Endodermal cell (in vitro differentiated cells): ENCODE measurements around the gene FRMPD2. TPM values are rescaled to one million over a fixed set of nuclear protein-coding genes. Genes with fewer than 3 reads are reported as not detected.

Source experiments
- DNase-seq: peaks from one replicate; pipeline ENCODE4 v3.0.0-alpha.2; 2017
- H3K27ac ChIP-seq: 2 replicates; pipeline ENCODE4 v1.5.1; 2013; ENCODE audit warnings: mild to moderate bottlenecking, low read depth, low read length, moderate library complexity
- H3K27me3 ChIP-seq: 2 replicates; pipeline ENCODE4 v1.6.1; 2013; ENCODE audit warnings: mild to moderate bottlenecking, low read length, moderate library complexity; ENCODE audit not compliant: insufficient read depth, control insufficient read depth, poor library complexity, severe bottlenecking
- H3K36me3 ChIP-seq: 2 replicates; pipeline ENCODE4 v1.7.0; 2013; ENCODE audit warnings: mild to moderate bottlenecking, low read length, moderate library complexity; ENCODE audit not compliant: control insufficient read depth, insufficient read depth
- H3K4me1 ChIP-seq: one replicate; pipeline ENCODE4 v1.7.0; 2013; ENCODE audit warnings: low read length; ENCODE audit not compliant: control insufficient read depth, insufficient read depth
- H3K4me3 ChIP-seq: 2 replicates; pipeline ENCODE4 v1.5.1; 2013; ENCODE audit warnings: mild to moderate bottlenecking, low read length, moderate library complexity
- H3K9ac ChIP-seq: 2 replicates; pipeline ENCODE4 v1.6.1; 2013; ENCODE audit warnings: mild to moderate bottlenecking, low read length, moderate library complexity; ENCODE audit not compliant: poor library complexity, severe bottlenecking; ENCODE audit errors: extremely low read depth
- H3K9me3 ChIP-seq: 2 replicates; pipeline ENCODE4 v1.6.1; 2013; ENCODE audit warnings: mild to moderate bottlenecking, low read length, moderate library complexity; ENCODE audit not compliant: control insufficient read depth
- H3K27ac Mint-ChIP-seq: 2 replicates; pipeline ENCODE4 v1.8.0; 2020; ENCODE audit warnings: mixed read lengths
- H3K27me3 Mint-ChIP-seq: 2 replicates; pipeline ENCODE4 v1.8.0; 2021; ENCODE audit warnings: mild to moderate bottlenecking, mixed read lengths; ENCODE audit not compliant: insufficient read depth
- H3K36me3 Mint-ChIP-seq: 2 replicates; pipeline ENCODE4 v1.8.0; 2020; ENCODE audit warnings: low read depth, mixed read lengths
- H3K4me1 Mint-ChIP-seq: 2 replicates; pipeline ENCODE4 v1.8.0; 2020; ENCODE audit warnings: mixed read lengths
- H3K4me3 Mint-ChIP-seq: 2 replicates; pipeline ENCODE4 v1.8.0; 2020; ENCODE audit warnings: mild to moderate bottlenecking, moderate library complexity, mixed read lengths
- H3K9me3 Mint-ChIP-seq: 2 replicates; pipeline ENCODE4 v1.8.0; 2020; ENCODE audit warnings: mild to moderate bottlenecking, mixed read lengths
- CTCF ChIP-seq: fragments of 200-600 bp; sonication (generic); conservative IDR thresholded peaks from 2 replicates; pipeline ENCODE4 v1.5.0; 2021; ENCODE audit warnings: antibody characterized with exemption, mild to moderate bottlenecking
- WGBS, 2 experiments: methylation state at CpG; one replicate each; pipeline versions ENCODE4 v1.1.5 to v1.1.7; 2013; ENCODE audit warnings: missing lambda C conversion rate in 2 of 2, mixed read lengths in 1 of 2; ENCODE audit not compliant: insufficient coverage in 1 of 2, insufficient read length in 1 of 2; 5-methylcytosine and 5-hydroxymethylcytosine counted together
- total RNA-seq, 2 donors: library from RNA; stranded (reverse); fragmentation: NEBNext Ultra II Directional in 1 of 2; extraction: Animal tissue kit (Norgen Biotek cat#: 25700) in 1 of 2; gene quantifications; 2 replicates in 1 of 2; 3 replicates in 1 of 2; pipeline ENCODE4 v1.2.1, GENCODE V29; 2021

The FRMPD2 gene
- total RNA-seq, 2 donors from 2014 or later = 0.44 to 1.5 TPM

- TF ChIP-seq CTCF = no peak
- no peak overlapping the region for H3K27ac Mint-ChIP-seq
- no peaks in the 10 kb centered on the region for H3K9me3 Mint-ChIP-seq
- no peaks in the 10 kb centered on the region for H3K27me3 Mint-ChIP-seq
- no peaks in the 10 kb centered on the region for H3K27me3 ChIP-seq
- H3K4me1 Mint-ChIP-seq = no peaks in the 10 kb centered on the region
- DNase-seq = no peak
- H3K27ac ChIP-seq = no peak overlapping the region
- no peaks in the 10 kb centered on the region for H3K4me1 ChIP-seq
- H3K4me3 ChIP-seq = no peak overlapping the region
- no peaks in the 10 kb centered on the region for H3K9me3 ChIP-seq
- no peaks in the 10 kb centered on the region for H3K36me3 ChIP-seq
- 63 to 88% methylated on average over 1 to 6 of the region's 6 CpGs for WGBS, 2 experiments
- no peak overlapping the region for H3K4me3 Mint-ChIP-seq
- no peak overlapping the region for H3K9ac ChIP-seq
- no peaks in the 10 kb centered on the region for H3K36me3 Mint-ChIP-seq
These were observed 38.3 kb downstream of the FRMPD2 start for GRCh38 chr10:48236199-48236621.

GRCh38 chr10:48235501-48235900, 39.0 kb downstream of the FRMPD2 start:
- Mint-ChIP-seq H3K4me1 (no peaks in the 10 kb centered on the region), H3K27me3 (no peaks in the 10 kb centered on the region), H3K9me3 (no peaks in the 10 kb centered on the region), H3K27ac (no peak overlapping the region), H3K36me3 (no peaks in the 10 kb centered on the region), H3K4me3 (no peak overlapping the region)
- H3K9ac ChIP-seq = no peak overlapping the region
- no peaks in the 10 kb centered on the region for H3K27me3 ChIP-seq
- H3K9me3 ChIP-seq = no peaks in the 10 kb centered on the region
- no peak for TF ChIP-seq CTCF
- no peak for DNase-seq
- H3K4me3 ChIP-seq = no peak overlapping the region
- no peaks in the 10 kb centered on the region for H3K36me3 ChIP-seq
- H3K4me1 ChIP-seq = no peaks in the 10 kb centered on the region
- 92 to 94% methylated on average over 2 to 4 of the region's 4 CpGs for WGBS, 2 experiments
- no peak overlapping the region for H3K27ac ChIP-seq

- no peak overlapping the region for H3K27ac ChIP-seq
- H3K4me1 ChIP-seq = no peaks in the 10 kb centered on the region
- H3K27me3 ChIP-seq = no peaks in the 10 kb centered on the region
- Mint-ChIP-seq H3K4me3 (no peak overlapping the region), H3K36me3 (no peaks in the 10 kb centered on the region), H3K27me3 (no peaks in the 10 kb centered on the region), H3K9me3 (no peaks in the 10 kb centered on the region), H3K4me1 (no peaks in the 10 kb centered on the region), H3K27ac (no peak overlapping the region)
- 77 to 92% methylated on average over 3 to 4 of the region's 4 CpGs for WGBS, 2 experiments
- no peak for TF ChIP-seq CTCF
- H3K9me3 ChIP-seq = no peaks in the 10 kb centered on the region
- no peak for DNase-seq
- no peaks in the 10 kb centered on the region for H3K36me3 ChIP-seq
- H3K9ac ChIP-seq = no peak overlapping the region
- no peak overlapping the region for H3K4me3 ChIP-seq
These were observed 39.7 kb downstream of the FRMPD2 start for GRCh38 chr10:48234787-48235186.
